Stimulated activated CD8-positive, alpha-beta memory T cell treated with anti-CD3 and anti-CD28 coated beads, Interleukin-12 subunit alpha, Interleukin-12 subunit beta, amount 100 ng/mL, for 24 hours (primary cell): ENCODE measurements around the gene SLC52A3.
"Not testable (repeated sequence)": the region's sequence is repeated elsewhere in the genome, so short reads cannot be mapped to it uniquely, and the experiment has no call there.

Experiments used
- DNase-seq: peaks from one replicate; pipeline ENCODE4 v3.0.0-alpha.2; 2020; ENCODE audit errors: extremely low read depth

SLC52A3 gene

GRCh38 chr20:768426-768978 is at the start of gene SLC52A3:
Gene SLC52A3 (minus strand): TSS chr20:768500. CDS start chr20:765774, 2,726 bp downstream.
- no peak for DNase-seq

- DNase-seq: no peak
Measured at GRCh38 chr20:815914-816606, 47.8 kb upstream of the SLC52A3 start.

GRCh38 chr20:815226-815625 is 46.9 kb upstream of the SLC52A3 start:
- DNase-seq: no peak

DNA sequence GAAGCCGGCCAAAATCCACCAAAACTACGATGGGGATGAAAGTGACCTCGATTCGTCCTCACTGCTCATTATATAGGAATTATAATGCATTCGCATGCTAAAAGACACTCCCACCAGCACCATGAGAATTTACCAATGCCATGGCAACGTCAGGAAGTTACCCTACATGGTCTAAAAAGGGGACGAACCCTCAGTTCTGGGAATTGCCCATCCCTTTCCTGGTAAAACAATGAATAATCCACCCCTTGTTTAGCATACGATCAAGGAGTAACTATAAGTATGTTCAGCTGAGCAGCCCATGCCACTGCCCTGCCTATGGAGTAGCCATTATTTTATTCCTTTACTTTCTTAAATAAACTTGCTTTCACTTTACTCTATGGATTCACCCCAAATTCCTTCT is 45.1 kb upstream of the SLC52A3 start:
- no peak for DNase-seq

- not testable (repeated sequence) for DNase-seq
Measured at GRCh38 chr20:812435-812814, 44.1 kb upstream of the SLC52A3 start.

DNA sequence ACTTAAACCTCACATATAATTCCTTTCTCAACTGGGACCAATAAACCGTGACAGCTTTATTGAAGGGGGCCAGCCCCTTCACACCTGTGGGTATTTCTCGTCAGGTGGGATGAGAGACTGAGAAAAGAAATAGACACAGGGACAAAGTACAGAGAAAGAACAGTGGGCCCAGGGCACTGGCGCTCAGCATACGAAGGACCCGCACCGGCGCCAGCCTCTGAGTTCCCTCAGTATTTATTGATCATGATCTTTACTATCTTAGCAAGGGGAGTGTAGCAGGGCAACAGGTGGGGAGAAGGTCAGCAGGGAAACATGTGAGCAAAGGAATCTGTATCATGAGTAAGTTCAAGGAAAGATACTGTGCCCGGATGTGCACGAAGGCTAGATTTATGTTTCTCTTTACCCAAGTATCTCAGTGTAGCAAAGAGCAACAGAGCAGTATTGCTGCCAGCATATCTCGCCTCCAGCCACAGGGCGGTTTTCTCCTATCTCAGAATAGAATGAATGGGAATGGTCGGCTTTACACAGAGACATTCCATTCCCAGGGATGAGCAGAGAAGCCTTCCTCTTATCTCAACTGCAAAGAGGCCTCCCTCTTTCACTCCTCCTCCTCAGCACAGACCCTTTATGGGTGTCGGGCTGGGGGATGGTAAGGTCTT is 43.6 kb upstream of the SLC52A3 start:
- not testable (repeated sequence) for DNase-seq

GRCh38 chr20:805713-806112 is 37.4 kb upstream of the SLC52A3 start:
- no peak for DNase-seq

DNA sequence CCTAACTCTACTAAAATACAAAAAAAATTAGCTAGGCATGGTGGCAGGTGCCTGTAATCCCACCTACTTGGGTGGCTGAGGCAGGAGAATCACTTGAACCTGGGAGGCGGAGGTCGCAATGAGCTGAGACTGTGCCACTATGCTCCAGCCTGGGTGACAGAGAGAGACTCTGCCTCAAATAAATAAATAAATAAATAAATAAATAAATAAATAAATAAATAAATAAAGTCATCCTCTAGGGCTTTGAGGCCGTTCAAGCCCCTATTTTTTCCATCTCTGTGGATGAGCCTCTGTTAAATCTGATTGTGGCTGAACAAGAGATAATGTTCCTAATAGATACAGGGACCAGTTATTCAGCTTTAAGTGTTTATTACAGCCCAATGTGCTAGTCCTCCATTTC is 33.4 kb upstream of the SLC52A3 start:
- no peak for DNase-seq

DNA sequence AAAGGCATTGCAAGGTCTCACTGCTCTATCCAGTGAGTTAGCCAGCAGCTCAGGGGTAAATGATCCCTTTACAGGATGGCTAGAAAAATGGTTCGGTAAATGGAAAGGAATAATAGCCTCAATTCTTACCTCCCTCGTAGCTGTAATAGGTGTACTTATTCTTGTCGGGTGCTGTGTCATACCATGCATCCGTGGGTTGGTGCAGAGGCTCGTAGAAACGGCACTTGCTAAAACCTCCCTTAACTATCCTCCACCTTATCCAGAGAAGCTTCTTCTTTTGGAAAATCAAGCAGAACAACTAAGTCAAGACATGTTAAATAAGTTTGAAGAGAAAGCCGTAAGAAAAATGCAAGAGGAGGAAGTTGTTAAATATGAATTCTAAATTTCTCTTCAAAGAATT is 31.7 kb upstream of the SLC52A3 start:
- not testable (repeated sequence) for DNase-seq

DNA sequence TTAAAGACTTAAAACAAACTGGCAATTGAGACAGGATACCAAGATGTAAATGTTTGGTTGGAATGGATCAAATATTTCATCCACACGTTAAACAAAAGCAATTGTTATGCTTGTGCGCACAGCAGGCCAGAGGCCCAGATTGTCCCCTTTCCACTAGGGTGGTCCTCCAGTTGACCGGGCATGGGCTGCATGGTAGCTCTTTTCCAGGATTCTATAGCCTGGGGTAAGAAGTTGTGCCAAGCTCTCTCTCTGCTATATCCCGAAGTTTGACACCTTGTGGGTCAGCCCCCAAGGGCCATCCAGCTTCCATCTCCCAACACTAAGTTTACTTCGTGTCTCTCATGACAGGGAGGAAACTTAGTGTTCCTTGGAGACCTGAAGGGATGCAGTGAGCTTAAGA is 30.4 kb upstream of the SLC52A3 start:
- not testable (repeated sequence) for DNase-seq

GRCh38 chr20:796921-797320 is 28.6 kb upstream of the SLC52A3 start:
- no peak for DNase-seq

DNA sequence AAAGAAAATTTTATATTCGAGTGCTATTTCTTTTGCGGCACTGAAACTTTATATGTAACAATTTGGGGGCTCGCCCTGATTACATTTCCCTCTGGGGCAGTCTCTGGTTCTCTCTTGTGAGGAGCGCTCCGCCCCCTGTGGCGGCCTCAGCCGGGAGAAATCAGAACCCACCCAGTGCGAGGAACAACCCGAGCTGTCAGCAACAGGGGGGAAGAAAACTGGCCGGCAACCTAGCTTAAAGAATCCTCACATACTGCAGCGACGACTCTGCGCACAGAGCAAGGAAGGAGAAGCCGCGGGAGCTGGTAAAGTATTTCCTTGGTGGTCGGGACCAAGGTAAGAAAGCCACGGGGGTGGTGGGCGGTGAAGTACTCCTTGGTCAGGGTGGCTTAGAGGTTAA is 23.9 kb upstream of the SLC52A3 start:
- no peak for DNase-seq

- DNase-seq: no peak
Measured at GRCh38 chr20:791056-791455, 22.8 kb upstream of the SLC52A3 start.

DNA sequence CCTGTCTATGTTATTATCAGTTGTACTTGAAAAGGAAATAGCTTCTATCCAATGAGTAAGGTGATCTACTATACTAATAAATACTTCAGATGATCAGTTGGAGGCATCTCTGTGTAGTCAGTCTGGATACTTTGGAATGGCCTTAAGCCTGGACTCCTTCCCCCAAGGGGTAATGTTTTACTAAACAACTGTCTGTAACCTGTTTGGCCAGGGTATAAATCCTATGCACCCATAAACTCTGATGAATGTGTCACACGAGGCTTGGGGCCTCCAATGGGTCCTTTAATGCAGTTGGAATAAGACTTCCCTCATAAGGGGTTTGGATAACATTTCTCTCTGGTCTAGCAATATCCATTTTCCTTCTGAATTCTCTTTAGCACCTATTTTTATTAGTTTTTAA is 19.5 kb upstream of the SLC52A3 start:
- DNase-seq: no peak

- DNase-seq: no peak
Measured at GRCh38 chr20:779771-780170, 11.5 kb upstream of the SLC52A3 start.

DNA sequence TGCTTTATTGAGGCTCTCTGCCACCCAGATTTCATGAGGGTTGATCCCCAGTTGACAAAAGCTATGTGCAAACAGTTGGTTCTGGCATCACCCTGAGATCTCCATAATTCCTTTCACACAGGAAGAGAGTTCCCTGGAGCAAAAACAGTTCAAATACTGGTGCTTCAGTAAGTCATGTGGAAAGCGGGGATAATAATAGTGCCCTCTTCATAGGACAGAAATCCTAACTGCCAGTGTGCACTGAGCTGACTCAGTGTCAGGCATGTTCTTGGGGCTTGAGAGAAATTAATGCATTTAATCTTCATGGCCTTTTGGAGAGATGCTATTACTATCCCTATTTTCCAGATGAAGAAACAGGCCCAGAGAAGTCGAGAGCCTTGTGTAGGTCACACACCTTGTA is 7.9 kb upstream of the SLC52A3 start:
- DNase-seq: no peak

DNA sequence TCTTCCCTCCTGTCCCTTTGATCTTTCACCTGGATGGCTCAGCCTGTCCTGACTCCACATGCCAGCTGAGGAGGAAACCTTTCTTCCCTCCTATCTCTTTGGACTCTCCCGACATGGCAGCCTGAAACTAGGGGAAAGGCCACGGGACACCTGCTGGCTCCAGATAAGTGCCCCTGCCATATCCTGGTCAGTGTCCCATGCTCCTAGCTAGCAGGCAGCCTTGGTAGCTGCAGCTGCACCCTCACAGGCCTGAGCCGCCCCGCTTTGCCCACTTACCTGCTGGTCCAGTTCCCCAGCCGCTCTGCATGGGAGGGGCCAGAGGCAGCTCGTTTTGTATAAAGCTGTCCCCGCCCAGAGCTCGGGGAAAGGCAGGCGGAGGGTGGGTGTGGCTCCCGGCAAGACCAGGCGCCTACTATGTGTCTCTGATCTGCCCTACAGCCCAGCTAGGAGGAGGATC is 7.4 kb upstream of the SLC52A3 start:
- DNase-seq: no peak

GRCh38 chr20:774660-775057 is 6.4 kb upstream of the SLC52A3 start:
- no peak for DNase-seq

DNA sequence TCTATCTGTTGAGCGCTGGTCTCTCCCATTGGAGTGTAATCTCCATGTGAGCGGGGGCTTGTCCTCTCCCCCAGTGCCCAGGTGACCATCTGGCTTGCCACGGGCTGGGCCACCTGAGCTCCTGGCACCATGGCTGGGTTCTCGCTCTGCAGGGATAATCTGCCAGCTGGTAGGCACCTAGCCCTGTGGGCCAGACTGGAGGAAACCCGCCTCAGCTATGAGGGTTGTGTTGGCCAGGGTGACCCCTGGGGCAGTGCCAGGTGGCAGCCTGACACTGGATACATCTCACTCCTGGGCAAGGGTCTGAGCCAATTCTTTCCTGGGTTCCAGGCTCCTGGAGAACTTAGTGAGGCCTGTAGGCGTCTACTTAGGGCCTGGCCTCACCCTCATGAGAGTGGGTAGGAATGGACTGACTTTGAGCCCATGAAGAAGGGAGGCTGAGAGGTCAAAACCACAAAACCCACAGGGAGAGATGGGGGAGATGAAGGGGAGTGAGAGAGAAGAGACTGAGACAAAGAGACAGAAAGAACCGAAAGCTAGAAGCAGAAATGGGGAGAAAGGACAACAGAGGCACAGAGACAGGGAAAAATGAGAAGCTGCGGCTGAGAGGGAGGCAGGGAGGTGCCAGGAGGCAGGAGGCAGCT is 5.8 kb upstream of the SLC52A3 start:
- no peak for DNase-seq

GRCh38 chr20:772806-773205 is 4.5 kb upstream of the SLC52A3 start:
- DNase-seq: no peak

- DNase-seq: no peak
Measured at GRCh38 chr20:771741-772464, 3.6 kb upstream of the SLC52A3 start.

GRCh38 chr20:770691-771090 is 2.4 kb upstream of the SLC52A3 start:
- DNase-seq: no peak
